OCI-LY1 (cell line): ENCODE results near the gene KIF23.
A peak's percentile ranks its signal among the peaks of the same experiment; 100 is the strongest.

Experiments used
- H2AFZ ChIP-seq: fragments of 200-600 bp; sonication (generic), shearing (Covaris generic); 2 replicates; pipeline ENCODE4 v1.6.0; 2014; ENCODE audit warnings: antibody characterized with exemption, mild to moderate bottlenecking, low read length
- H3F3A ChIP-seq: fragments of 200-600 bp; sonication (generic), shearing (Covaris generic); 2 replicates; pipeline ENCODE4 v1.6.0; 2014; ENCODE audit warnings: mild to moderate bottlenecking, antibody characterized with exemption, low read length, moderate library complexity; ENCODE audit not compliant: insufficient read depth
- H3K27ac ChIP-seq: fragments of 200-600 bp; sonication (generic); 2 replicates; pipeline ENCODE4 v1.5.1; 2014; ENCODE audit warnings: low read length, mixed run types, mild to moderate bottlenecking, low read depth; ENCODE audit not compliant: poor library complexity, severe bottlenecking
- H3K27me3 ChIP-seq: fragments of 200-600 bp; sonication (generic); 2 replicates; pipeline ENCODE4 v1.6.0; 2014; ENCODE audit warnings: antibody characterized with exemption, mild to moderate bottlenecking, low read length, moderate library complexity; ENCODE audit not compliant: insufficient read depth
- H3K36me3 ChIP-seq: fragments of 200-600 bp; sonication (generic); 2 replicates; pipeline ENCODE4 v1.6.1; 2014; ENCODE audit warnings: mild to moderate bottlenecking, antibody characterized with exemption, low read length, moderate library complexity, mixed read lengths; ENCODE audit not compliant: insufficient read depth
- H3K4me1 ChIP-seq: fragments of 200-600 bp; sonication (generic); 2 replicates; pipeline ENCODE4 v1.5.1; 2014; ENCODE audit warnings: mild to moderate bottlenecking, low read length, moderate library complexity; ENCODE audit not compliant: insufficient read depth, severe bottlenecking
- H3K4me2 ChIP-seq: fragments of 200-600 bp; sonication (generic), shearing (Covaris generic); 2 replicates; pipeline ENCODE4 v1.6.1; 2014; ENCODE audit warnings: low read length
- H3K4me3 ChIP-seq: fragments of 200-600 bp; sonication (generic); 2 replicates; pipeline ENCODE4 v1.5.1; 2014; ENCODE audit warnings: low read length, low read depth, mild to moderate bottlenecking, mixed read lengths; ENCODE audit not compliant: poor library complexity, severe bottlenecking
- H3K79me2 ChIP-seq: fragments of 200-600 bp; shearing (Covaris generic); 2 replicates; pipeline ENCODE4 v1.6.1; 2016; ENCODE audit warnings: mixed run types, low read length, mixed read lengths; ENCODE audit not compliant: insufficient read depth
- H3K9ac ChIP-seq: fragments of 200-600 bp; sonication (generic), shearing (Covaris generic); 2 replicates; pipeline ENCODE4 v1.6.1; 2014; ENCODE audit warnings: mild to moderate bottlenecking, low read length, mixed read lengths
- H3K9me2 ChIP-seq: fragments of 200-600 bp; sonication (generic), shearing (Covaris generic); 2 replicates; pipeline ENCODE4 v1.6.1; 2014; ENCODE audit warnings: low read depth, mild to moderate bottlenecking, low read length, mixed read lengths
- H3K9me3 ChIP-seq: fragments of 200-600 bp; shearing (Covaris generic); 2 replicates; pipeline ENCODE4 v1.6.1; 2014; ENCODE audit warnings: low read length, mixed read lengths
- H4K20me1 ChIP-seq: fragments of 200-600 bp; sonication (generic), shearing (Covaris generic); 2 replicates; pipeline ENCODE4 v1.6.0; 2016; ENCODE audit warnings: mild to moderate bottlenecking, low read length; ENCODE audit not compliant: insufficient read depth
- EZH2 ChIP-seq: fragments of 200-600 bp; sonication (generic), shearing (Covaris generic); IDR thresholded peaks from 2 replicates; pipeline ENCODE4 v1.8.0; 2017; ENCODE audit warnings: borderline replicate concordance, mixed run types, mild to moderate bottlenecking, antibody characterized with exemption, low read length, moderate library complexity, mixed read lengths
- TF ChIP-seq, protein P1 (sequence below): fragments of 200-600 bp; sonication (generic), shearing (Covaris generic); IDR thresholded peaks from 2 replicates; pipeline ENCODE4 v1.5.1; 2017; ENCODE audit warnings: mild to moderate bottlenecking, antibody characterized with exemption, low read length, moderate library complexity, mixed read lengths

Gene KIF23

DNA sequence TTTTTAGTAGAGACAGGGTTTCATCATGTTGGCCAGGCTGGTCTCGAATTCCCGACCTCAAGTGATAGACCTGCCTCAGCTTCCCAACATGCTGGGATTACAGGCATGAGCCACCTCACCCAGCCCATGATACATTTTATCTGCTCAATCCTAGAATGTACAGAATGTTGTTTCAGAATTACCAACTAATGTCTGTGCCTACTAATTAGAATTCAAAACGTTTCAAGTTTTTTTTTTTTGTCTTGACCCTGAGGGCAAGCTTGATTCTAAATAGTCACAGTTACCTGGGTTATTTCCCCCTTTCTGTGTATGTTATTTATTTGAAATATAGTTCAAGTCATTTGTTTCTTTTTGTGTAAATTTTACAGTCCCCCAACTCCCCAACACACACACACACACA lies 5.3 kb upstream of the KIF23 start:
- Histone ChIP-seq H3F3A (no peaks in the 10 kb centered on the region), H3K4me1 (peaks cover 2% of the 10 kb centered on the region), H3K27ac (no peak overlapping the region), H2AFZ (no peak overlapping the region), H3K9me3 (no peaks in the 10 kb centered on the region), H3K4me2 (no peak overlapping the region), H3K4me3 (no peak overlapping the region), H3K9me2 (no peaks in the 10 kb centered on the region), H4K20me1 (no peaks in the 10 kb centered on the region), H3K27me3 (no peaks in the 10 kb centered on the region), H3K9ac (no peak overlapping the region), H3K79me2 (no peaks in the 10 kb centered on the region), H3K36me3 (no peaks in the 10 kb centered on the region)
- no peak for TF ChIP-seq EZH2
- TF ChIP-seq, protein P1, sequence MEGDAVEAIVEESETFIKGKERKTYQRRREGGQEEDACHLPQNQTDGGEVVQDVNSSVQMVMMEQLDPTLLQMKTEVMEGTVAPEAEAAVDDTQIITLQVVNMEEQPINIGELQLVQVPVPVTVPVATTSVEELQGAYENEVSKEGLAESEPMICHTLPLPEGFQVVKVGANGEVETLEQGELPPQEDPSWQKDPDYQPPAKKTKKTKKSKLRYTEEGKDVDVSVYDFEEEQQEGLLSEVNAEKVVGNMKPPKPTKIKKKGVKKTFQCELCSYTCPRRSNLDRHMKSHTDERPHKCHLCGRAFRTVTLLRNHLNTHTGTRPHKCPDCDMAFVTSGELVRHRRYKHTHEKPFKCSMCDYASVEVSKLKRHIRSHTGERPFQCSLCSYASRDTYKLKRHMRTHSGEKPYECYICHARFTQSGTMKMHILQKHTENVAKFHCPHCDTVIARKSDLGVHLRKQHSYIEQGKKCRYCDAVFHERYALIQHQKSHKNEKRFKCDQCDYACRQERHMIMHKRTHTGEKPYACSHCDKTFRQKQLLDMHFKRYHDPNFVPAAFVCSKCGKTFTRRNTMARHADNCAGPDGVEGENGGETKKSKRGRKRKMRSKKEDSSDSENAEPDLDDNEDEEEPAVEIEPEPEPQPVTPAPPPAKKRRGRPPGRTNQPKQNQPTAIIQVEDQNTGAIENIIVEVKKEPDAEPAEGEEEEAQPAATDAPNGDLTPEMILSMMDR: no peak

DNA sequence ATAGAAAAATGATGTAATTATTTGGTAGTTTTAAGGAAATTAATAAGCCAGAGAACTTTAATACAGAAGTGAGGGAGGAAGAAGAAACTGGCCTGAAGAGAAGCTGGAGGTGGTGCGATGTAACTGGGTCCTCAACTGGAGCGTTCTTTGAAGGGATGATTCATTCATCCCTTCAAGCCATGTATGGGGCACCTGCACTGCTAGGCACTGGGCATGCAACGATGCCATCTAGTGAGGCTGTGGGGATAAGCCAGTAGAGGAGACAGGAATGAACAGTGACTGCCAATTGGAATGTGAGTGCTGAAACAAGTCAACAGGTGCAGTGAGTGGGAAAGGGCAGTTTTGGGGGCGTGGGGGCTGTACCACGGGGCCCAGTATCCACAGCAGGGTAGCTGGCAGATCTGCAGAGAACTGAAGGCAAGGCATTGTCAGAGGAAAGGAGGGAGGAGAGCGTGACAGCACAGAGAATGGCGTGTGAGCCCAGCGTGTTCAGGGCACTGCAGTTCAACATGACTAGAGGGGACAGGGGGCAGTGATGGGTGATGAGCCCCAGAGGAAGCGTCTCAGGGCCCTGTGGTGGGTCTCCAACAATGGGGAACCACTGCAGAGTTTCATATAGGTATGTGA lies 3.8 kb upstream of the KIF23 start:
- Histone ChIP-seq H3K27me3 (no peaks in the 10 kb centered on the region), H3K4me1 (peaks cover 6% of the 10 kb centered on the region), H3K9me3 (no peaks in the 10 kb centered on the region), H3F3A (no peaks in the 10 kb centered on the region), H4K20me1 (no peaks in the 10 kb centered on the region), H3K79me2 (peaks cover 8% of the 10 kb centered on the region), H3K4me2 (no peak overlapping the region), H2AFZ (no peak overlapping the region), H3K9ac (no peak overlapping the region), H3K4me3 (no peak overlapping the region), H3K36me3 (no peaks in the 10 kb centered on the region), H3K9me2 (no peaks in the 10 kb centered on the region), H3K27ac (no peak overlapping the region)
- TF ChIP-seq EZH2: no peak
- TF ChIP-seq, protein P1: peak; percentile 37; the same call in 1 of the 2 replicates

DNA sequence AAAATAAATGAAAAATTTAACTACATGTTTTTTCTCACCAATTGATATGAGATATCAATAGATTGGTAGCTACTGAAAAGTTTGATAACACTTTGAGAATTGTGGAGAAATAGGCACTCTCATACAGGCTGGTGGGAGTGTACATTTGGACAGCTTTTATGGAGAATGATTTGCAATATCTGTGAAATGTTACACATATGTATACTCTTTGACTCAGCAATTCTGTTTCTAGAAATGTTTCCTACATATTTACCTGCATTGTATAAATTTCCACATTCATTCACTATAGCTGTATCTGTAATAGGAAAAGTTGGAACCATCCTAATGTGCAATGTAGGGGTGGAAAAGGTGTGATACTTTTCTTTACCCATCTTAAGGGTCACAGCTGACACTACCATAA lies 1.9 kb upstream of the KIF23 start:
- TF ChIP-seq, protein P1: no peak
- TF ChIP-seq EZH2: no peak
- Histone ChIP-seq H3K9me2 (no peaks in the 10 kb centered on the region), H3K27me3 (no peaks in the 10 kb centered on the region), H3K9me3 (no peaks in the 10 kb centered on the region), H3F3A (no peaks in the 10 kb centered on the region), H3K9ac (no peak overlapping the region), H2AFZ (no peak overlapping the region), H3K27ac (no peak overlapping the region), H3K4me2 (no peak overlapping the region), H3K4me3 (no peak overlapping the region), H3K4me1 (peaks cover 18% of the 10 kb centered on the region), H4K20me1 (no peaks in the 10 kb centered on the region), H3K79me2 (peaks cover 20% of the 10 kb centered on the region), H3K36me3 (peaks cover 3% of the 10 kb centered on the region; the same call in 1 of the 2 replicates)
